Lower leg skin (tissue), 3 donors: ENCODE data around the gene ARID1B.

Experiments
- POLR2A ChIP-seq, 2 donors: fragments of 450-650 bp; IDR thresholded peaks; one replicate each; pipeline ENCODE4 v1.6.1; 2016 to 2017; ENCODE audit warnings: antibody characterized with exemption in 2 of 2, mild to moderate bottlenecking in 1 of 2, moderate library complexity in 1 of 2
- TF ChIP-seq, protein P1 (sequence below), 3 donors: fragments of 450-650 bp; IDR thresholded peaks; one replicate each; pipeline ENCODE4 v1.5.1; 2016; ENCODE audit warnings: antibody characterized with exemption in 3 of 3, mild to moderate bottlenecking in 3 of 3, moderate library complexity in 2 of 3

DNA sequence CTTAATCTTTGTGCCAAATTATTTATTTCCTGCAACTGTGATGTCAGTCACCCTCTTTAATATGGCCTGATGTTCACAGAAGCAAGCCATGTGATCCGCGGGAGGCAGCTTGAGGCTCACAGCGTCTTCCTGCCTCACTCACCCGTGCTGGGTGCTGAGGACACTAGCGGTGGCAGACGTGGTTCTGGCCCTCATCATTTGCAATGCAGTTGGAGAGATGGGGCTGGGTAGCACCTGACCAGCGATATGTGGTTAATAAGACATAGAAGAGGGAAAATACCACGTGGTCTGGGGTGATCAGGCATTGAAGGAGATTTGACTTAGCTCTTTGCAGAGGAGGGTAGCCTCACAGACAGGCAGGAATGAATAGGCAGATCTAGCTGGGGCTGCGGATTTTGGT, 281.4 kb downstream of the ARID1B start:
- TF ChIP-seq, protein P1, sequence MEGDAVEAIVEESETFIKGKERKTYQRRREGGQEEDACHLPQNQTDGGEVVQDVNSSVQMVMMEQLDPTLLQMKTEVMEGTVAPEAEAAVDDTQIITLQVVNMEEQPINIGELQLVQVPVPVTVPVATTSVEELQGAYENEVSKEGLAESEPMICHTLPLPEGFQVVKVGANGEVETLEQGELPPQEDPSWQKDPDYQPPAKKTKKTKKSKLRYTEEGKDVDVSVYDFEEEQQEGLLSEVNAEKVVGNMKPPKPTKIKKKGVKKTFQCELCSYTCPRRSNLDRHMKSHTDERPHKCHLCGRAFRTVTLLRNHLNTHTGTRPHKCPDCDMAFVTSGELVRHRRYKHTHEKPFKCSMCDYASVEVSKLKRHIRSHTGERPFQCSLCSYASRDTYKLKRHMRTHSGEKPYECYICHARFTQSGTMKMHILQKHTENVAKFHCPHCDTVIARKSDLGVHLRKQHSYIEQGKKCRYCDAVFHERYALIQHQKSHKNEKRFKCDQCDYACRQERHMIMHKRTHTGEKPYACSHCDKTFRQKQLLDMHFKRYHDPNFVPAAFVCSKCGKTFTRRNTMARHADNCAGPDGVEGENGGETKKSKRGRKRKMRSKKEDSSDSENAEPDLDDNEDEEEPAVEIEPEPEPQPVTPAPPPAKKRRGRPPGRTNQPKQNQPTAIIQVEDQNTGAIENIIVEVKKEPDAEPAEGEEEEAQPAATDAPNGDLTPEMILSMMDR (IDR thresholded peaks at IDR 0.05) = no peak
- TF ChIP-seq POLR2A (IDR thresholded peaks at IDR 0.05) = no peak
